SK-N-MC (cell line): ENCODE results near the gene SEC24D.

Experiments used
- EZH2 ChIP-seq: fragments of 200-600 bp; sonication (generic); IDR thresholded peaks from one replicate; pipeline ENCODE4 v1.6.1; 2017; ENCODE audit warnings: antibody characterized with exemption
- POLR2AphosphoS5 ChIP-seq: IDR thresholded peaks from 2 replicates; pipeline ENCODE4 v1.6.1; 2012; ENCODE audit warnings: mild to moderate bottlenecking, low read depth, low read length, borderline replicate concordance

- TF ChIP-seq EZH2 (no peak), POLR2AphosphoS5 (no peak)
Measured at GRCh38 chr4:118803253-118803652, 32.7 kb downstream of the SEC24D start.
